SH-SY5Y (cell line): Measurements from ENCODE around the gene ATP6V1B1.

ENCODE experiments used
- GATA2 ChIP-seq: IDR thresholded peaks from 2 replicates; pipeline ENCODE4 v1.6.1; 2011; ENCODE audit warnings: mild to moderate bottlenecking, low read depth, low read length
- GATA3 ChIP-seq: IDR thresholded peaks from 2 replicates; pipeline ENCODE4 v1.6.1; 2011; ENCODE audit warnings: low read depth, mild to moderate bottlenecking, low read length, moderate library complexity

- TF ChIP-seq GATA2, result no peak
- no peak for TF ChIP-seq GATA3
These were observed 39.5 kb upstream of the ATP6V1B1 start for GRCh38 chr2:70895998-70896764.
